Upper lobe of left lung (tissue), 6 donors: ENCODE measurements around the gene SLC5A8. TPM values are rescaled to one million over a fixed set of nuclear protein-coding genes. Genes with fewer than 3 reads are reported as not detected.

ENCODE experiments used
- ATAC-seq, 2 donors: fragments of 200-7000 bp; cut with Tn5 transposase; one replicate each; pipeline ENCODE4 v1.9.1; 2022; ENCODE audit warnings: mild to moderate bottlenecking in 2 of 2, moderate library complexity in 2 of 2; ENCODE audit not compliant: low FRiP score in 2 of 2
- DNase-seq, 2 donors: peaks; one replicate each; pipeline ENCODE4 v3.0.0-alpha.2; 2019 to 2020
- H3K27ac ChIP-seq, 4 donors: fragments of 200-600 bp; sonication (generic); one replicate each; pipeline ENCODE4 v1.5.1; 2016 to 2019
- H3K27me3 ChIP-seq, 4 donors: fragments of 200-600 bp; sonication (generic); one replicate each; pipeline ENCODE4 v1.5.1; 2017 to 2019
- H3K36me3 ChIP-seq, 4 donors: fragments of 200-600 bp; sonication (generic); one replicate each; pipeline ENCODE4 v1.5.1; 2016 to 2019
- H3K4me1 ChIP-seq, 4 donors: fragments of 200-600 bp; sonication (generic); one replicate each; pipeline ENCODE4 v1.5.1; 2018 to 2019
- H3K4me3 ChIP-seq, 4 donors: fragments of 200-600 bp; sonication (generic); one replicate each; pipeline ENCODE4 v1.5.1; 2017 to 2019; ENCODE audit warnings: mild to moderate bottlenecking in 2 of 4, moderate library complexity in 1 of 4
- H3K9me3 ChIP-seq, 4 donors: fragments of 200-600 bp; sonication (generic); one replicate each; pipeline ENCODE4 v1.5.1; 2018 to 2019
- CTCF ChIP-seq, 6 experiments: fragments of 450-650 bp in 4 of 6; fragments of 200-600 bp in 2 of 6; sonication (generic) in 2 of 6; IDR thresholded peaks; one replicate each; pipeline ENCODE4 v1.5.1; 2016 to 2019; ENCODE audit warnings: antibody characterized with exemption in 6 of 6
- EP300 ChIP-seq, 4 donors: sonication (generic); formaldehyde crosslinking; IDR thresholded peaks; one replicate each; pipeline ENCODE4 v1.5.1; 2017; ENCODE audit warnings: antibody characterized with exemption in 4 of 4, control low read depth in 2 of 4
- POLR2A ChIP-seq, 4 donors: fragments of 450-650 bp; IDR thresholded peaks; one replicate each; pipeline ENCODE4 v1.5.1; 2016 to 2017; ENCODE audit warnings: antibody characterized with exemption in 4 of 4, mild to moderate bottlenecking in 2 of 4
- POLR2AphosphoS5 ChIP-seq, 2 donors: sonication (generic); formaldehyde crosslinking; IDR thresholded peaks; one replicate each; pipeline ENCODE4 v1.5.1; 2017; ENCODE audit warnings: antibody characterized with exemption in 2 of 2
- WGBS, 2 donors: methylation state at CpG; one replicate each; pipeline ENCODE4 v1.1.5; 2017 to 2018; 5-methylcytosine and 5-hydroxymethylcytosine counted together
- total RNA-seq, 6 donors: library from RNA; depleted of rRNA in 4 of 6; stranded (reverse); fragments of >200 nt in 4 of 6; gene quantifications; one replicate each; pipeline versions ENCODE4 v1.1.0 to v1.2.1, GENCODE V29; 2016 to 2021
- donor health status: DM: no; HTN: no; CAD: no; lungs with moderate emphysema.
- donor health status: DM: no; HTN: yes; CAD: no; lungs with severe emphysema.

Gene SLC5A8
- total RNA-seq, 6 donors from 2014 or later: 2.1 to 8.8 (median 7.2) TPM; not detected in 1

GRCh38 chr12:101115326-101115725, 94.7 kb downstream of the SLC5A8 start:
- TF ChIP-seq CTCF (IDR thresholded peaks at IDR 0.05) (no peak), EP300 (IDR thresholded peaks at IDR 0.05) (no peak), POLR2AphosphoS5 (IDR thresholded peaks at IDR 0.05) (no peak), POLR2A (IDR thresholded peaks at IDR 0.05) (no peak)
- H3K4me3 ChIP-seq: no peak overlapping the region
- no peaks in the 10 kb centered on the region for H3K9me3 ChIP-seq
- 63 to 75% methylated on average over 2 of the region's 2 CpGs for WGBS, 2 donors
- no peak overlapping the region for H3K27ac ChIP-seq
- no peaks in the 10 kb centered on the region for H3K27me3 ChIP-seq
- ATAC-seq: no peak
- DNase-seq: no peak
- no peaks in the 10 kb centered on the region for H3K4me1 ChIP-seq
- H3K36me3 ChIP-seq: no peaks in the 10 kb centered on the region

- no peak overlapping the region for H3K4me3 ChIP-seq
- TF ChIP-seq EP300 (IDR thresholded peaks at IDR 0.05): no peak
- TF ChIP-seq POLR2A (IDR thresholded peaks at IDR 0.05): no peak
- TF ChIP-seq CTCF (IDR thresholded peaks at IDR 0.05): no peak
- TF ChIP-seq POLR2AphosphoS5 (IDR thresholded peaks at IDR 0.05): no peak
- H3K4me1 ChIP-seq: no peaks in the 10 kb centered on the region
- ATAC-seq: no peak
- H3K27ac ChIP-seq: no peak overlapping the region
- no peak for DNase-seq
- no peaks in the 10 kb centered on the region for H3K27me3 ChIP-seq
- WGBS, 2 donors: 91 to 93% methylated on average over 2 of the region's 2 CpGs
- no peaks in the 10 kb centered on the region for H3K9me3 ChIP-seq
- no peaks in the 10 kb centered on the region for H3K36me3 ChIP-seq
Observed at GRCh38 chr12:101111441-101111840, 98.6 kb downstream of the SLC5A8 start.

- Histone ChIP-seq H3K4me1 (no peaks in the 10 kb centered on the region), H3K27ac (no peak overlapping the region), H3K4me3 (no peak overlapping the region), H3K36me3 (no peaks in the 10 kb centered on the region), H3K27me3 (no peaks in the 10 kb centered on the region), H3K9me3 (no peaks in the 10 kb centered on the region)
- no peak for DNase-seq
- TF ChIP-seq CTCF (IDR thresholded peaks at IDR 0.05) (no peak), POLR2AphosphoS5 (IDR thresholded peaks at IDR 0.05) (no peak), POLR2A (IDR thresholded peaks at IDR 0.05) (no peak), EP300 (IDR thresholded peaks at IDR 0.05) (no peak)
- WGBS, 2 donors: 78 to 79% methylated on average over 3 of the region's 3 CpGs
- ATAC-seq: no peak
Observed at GRCh38 chr12:101110866-101111265, 99.2 kb downstream of the SLC5A8 start.

GRCh38 chr12:101108130-101108529, 101.9 kb downstream of the SLC5A8 start:
- Histone ChIP-seq H3K36me3 (no peaks in the 10 kb centered on the region), H3K27ac (no peak overlapping the region), H3K9me3 (no peaks in the 10 kb centered on the region), H3K4me3 (no peak overlapping the region), H3K27me3 (no peaks in the 10 kb centered on the region), H3K4me1 (no peaks in the 10 kb centered on the region)
- DNase-seq (no peak), ATAC-seq (no peak)
- WGBS, 2 donors: 89% methylated on average over 5 of the region's 5 CpGs
- TF ChIP-seq POLR2A (IDR thresholded peaks at IDR 0.05) (no peak), EP300 (IDR thresholded peaks at IDR 0.05) (no peak), CTCF (IDR thresholded peaks at IDR 0.05) (no peak), POLR2AphosphoS5 (IDR thresholded peaks at IDR 0.05) (no peak)

- H3K4me3 ChIP-seq: no peak overlapping the region
- DNase-seq (no peak), ATAC-seq (no peak)
- H3K27me3 ChIP-seq: no peaks in the 10 kb centered on the region
- 49 to 67% methylated on average over 4 of the region's 4 CpGs for WGBS, 2 donors
- H3K27ac ChIP-seq: no peak overlapping the region
- no peaks in the 10 kb centered on the region for H3K9me3 ChIP-seq
- TF ChIP-seq EP300 (IDR thresholded peaks at IDR 0.05) (no peak), POLR2AphosphoS5 (IDR thresholded peaks at IDR 0.05) (no peak), POLR2A (IDR thresholded peaks at IDR 0.05) (no peak), CTCF (IDR thresholded peaks at IDR 0.05) (no peak)
- no peaks in the 10 kb centered on the region for H3K36me3 ChIP-seq
- no peaks in the 10 kb centered on the region for H3K4me1 ChIP-seq
Observed at GRCh38 chr12:101107032-101107763, 102.8 kb downstream of the SLC5A8 start.
